Tibial artery (tissue), 4 donors: ENCODE results near the gene ARHGEF26.
A peak's percentile ranks its signal among the peaks of the same experiment; 100 is the strongest.

ENCODE experiments used
- DNase-seq, 2 donors: peaks; one replicate each; pipeline ENCODE4 v3.0.0-alpha.2; 2019
- H3K27ac ChIP-seq, 2 donors: fragments of 200-600 bp; sonication (generic) in 1 of 2; 1 replicate in 1 of 2; 2 replicates in 1 of 2; pipeline ENCODE4 v1.5.1; 2018 to 2019; ENCODE audit warnings: mild to moderate bottlenecking in 1 of 2
- H3K27me3 ChIP-seq, 2 donors: fragments of 200-600 bp; sonication (generic) in 1 of 2; one replicate each; pipeline versions ENCODE4 v1.5.1 to v1.6.0; 2016 to 2019
- H3K36me3 ChIP-seq, 3 donors: fragments of 200-600 bp; sonication (generic) in 2 of 3; one replicate each; pipeline ENCODE4 v1.5.1; 2016 to 2019; ENCODE audit warnings: mild to moderate bottlenecking in 2 of 3
- H3K4me1 ChIP-seq, 4 donors: fragments of 200-600 bp; sonication (generic) in 2 of 4; 1 replicate in 3 of 4; 2 replicates in 1 of 4; pipeline ENCODE4 v1.5.1; 2016 to 2019
- H3K4me3 ChIP-seq, 2 donors: fragments of 200-600 bp; sonication (generic) in 1 of 2; 1 replicate in 1 of 2; 2 replicates in 1 of 2; pipeline ENCODE4 v1.5.1; 2018 to 2019; ENCODE audit warnings: mild to moderate bottlenecking in 2 of 2
- H3K9me3 ChIP-seq, 3 donors: fragments of 200-600 bp; sonication (generic) in 1 of 3; one replicate each; pipeline ENCODE4 v1.5.1; 2016 to 2019
- CTCF ChIP-seq, 2 experiments: fragments of 200-600 bp in 1 of 2; fragments of 450-650 bp in 1 of 2; IDR thresholded peaks; one replicate each; pipeline ENCODE4 v1.5.1; 2017 to 2019; ENCODE audit warnings: antibody characterized with exemption in 2 of 2, mild to moderate bottlenecking in 1 of 2, moderate library complexity in 1 of 2
- intact Hi-C: fragments of 100-400 bp; cut with DNase I; formaldehyde crosslinking; loops from one replicate; pipeline ENCODE4 v1.15.0; 2023; ENCODE audit warnings: low total_unique reads

The ARHGEF26 gene

GRCh38 chr3:154120961-154121700 is at the start of gene ARHGEF26:
Gene ARHGEF26, plus strand, starts transcription at chr3:154121390. Its CDS starts 603 bp downstream, at chr3:154121993.
- Histone ChIP-seq H3K27ac (peak within 1 kb of the TSS; percentile 67 to 75), H3K36me3 (no peaks in the 10 kb centered on the region), H3K4me1 (peaks cover 0 to 32% (median 9%) of the 10 kb centered on the region in 4 donors), H3K9me3 (no peaks in the 10 kb centered on the region), H3K4me3 (peak within 1 kb of the TSS; percentile 69 to 85), H3K27me3 (no peaks in the 10 kb centered on the region)
- TF ChIP-seq CTCF (IDR thresholded peaks at IDR 0.05), result no peak
- intact Hi-C loops, result no loop called here
- peak; percentile 83 to 92 for DNase-seq

GRCh38 chr3:154074966-154075365 is 46.2 kb upstream of the ARHGEF26 start:
- H3K9me3 ChIP-seq, result peaks cover 0 to 16% (median 6%) of the 10 kb centered on the region in 3 donors
- no peaks in the 10 kb centered on the region for H3K4me1 ChIP-seq
- no peak overlapping the region for H3K4me3 ChIP-seq
- no peaks in the 10 kb centered on the region for H3K36me3 ChIP-seq
- intact Hi-C loops, result no loop called here
- DNase-seq, result no peak
- H3K27me3 ChIP-seq, result no peaks in the 10 kb centered on the region
- H3K27ac ChIP-seq, result no peak overlapping the region
- no peak for TF ChIP-seq CTCF (IDR thresholded peaks at IDR 0.05)

- no peaks in the 10 kb centered on the region for H3K4me1 ChIP-seq
- DNase-seq, result no peak
- H3K9me3 ChIP-seq, result peaks cover 0 to 8% (median 3%) of the 10 kb centered on the region in 3 donors
- intact Hi-C loops, result no loop called here
- H3K36me3 ChIP-seq, result no peaks in the 10 kb centered on the region
- H3K27me3 ChIP-seq, result no peaks in the 10 kb centered on the region
- no peak for TF ChIP-seq CTCF (IDR thresholded peaks at IDR 0.05)
- no peak overlapping the region for H3K4me3 ChIP-seq
- H3K27ac ChIP-seq, result no peak overlapping the region
These were observed 42.5 kb upstream of the ARHGEF26 start for GRCh38 chr3:154078672-154079071.

- intact Hi-C loops, result no loop called here
- DNase-seq, result no peak
- Histone ChIP-seq H3K27me3 (no peaks in the 10 kb centered on the region), H3K36me3 (no peaks in the 10 kb centered on the region), H3K4me1 (no peaks in the 10 kb centered on the region), H3K27ac (no peak overlapping the region), H3K9me3 (no peaks in the 10 kb centered on the region), H3K4me3 (no peak overlapping the region)
- no peak for TF ChIP-seq CTCF (IDR thresholded peaks at IDR 0.05)
These were observed 39.9 kb upstream of the ARHGEF26 start for GRCh38 chr3:154081305-154081704.

GRCh38 chr3:154085071-154085470 is 36.1 kb upstream of the ARHGEF26 start:
- Histone ChIP-seq H3K36me3 (no peaks in the 10 kb centered on the region), H3K27ac (no peak overlapping the region), H3K9me3 (no peaks in the 10 kb centered on the region), H3K4me1 (no peaks in the 10 kb centered on the region), H3K27me3 (no peaks in the 10 kb centered on the region), H3K4me3 (no peak overlapping the region)
- TF ChIP-seq CTCF (IDR thresholded peaks at IDR 0.05), result no peak
- intact Hi-C loops, result no loop called here
- no peak for DNase-seq
